Bronchial epithelial cell (primary cell): ENCODE data around the gene DGAT2L6. TPM values are rescaled to one million over a fixed set of nuclear protein-coding genes. Genes with fewer than 3 reads are reported as not detected.

Source experiments
- DNase-seq: peaks from one replicate; pipeline ENCODE4 v3.0.0-alpha.2; 2010; ENCODE audit warnings: low read depth
- FAIRE-seq: peaks from 2 replicates; lab custom pipeline; 2011; peaks lifted over from hg19 to GRCh38; lab: Jason Lieb, UNC
- H3K27me3 ChIP-seq: 2 replicates; pipeline ENCODE4 v1.5.1; 2011; ENCODE audit warnings: low read length; ENCODE audit not compliant: control insufficient read depth, insufficient read depth
- H3K36me3 ChIP-seq: 2 replicates; pipeline ENCODE4 v1.5.1; 2011; ENCODE audit warnings: low read length; ENCODE audit not compliant: control insufficient read depth, insufficient read depth
- H3K4me3 ChIP-seq: 2 replicates; pipeline ENCODE4 v1.5.1; 2011; ENCODE audit warnings: mild to moderate bottlenecking, low read depth, low read length, control low read depth
- total RNA-seq: library from RNA; depleted of rRNA; stranded (reverse); fragments of >200 nt; gene quantifications from 2 replicates; pipeline ENCODE4 v1.2.1, GENCODE V29; 2014
- TF ChIP-seq, protein P1 (sequence below): IDR thresholded peaks from 2 replicates; pipeline ENCODE4 v1.5.1; 2011; ENCODE audit warnings: mild to moderate bottlenecking, moderate library complexity, low read length, control low read depth, inconsistent platforms; ENCODE audit not compliant: insufficient read depth, severe bottlenecking

DGAT2L6 gene, protein sequence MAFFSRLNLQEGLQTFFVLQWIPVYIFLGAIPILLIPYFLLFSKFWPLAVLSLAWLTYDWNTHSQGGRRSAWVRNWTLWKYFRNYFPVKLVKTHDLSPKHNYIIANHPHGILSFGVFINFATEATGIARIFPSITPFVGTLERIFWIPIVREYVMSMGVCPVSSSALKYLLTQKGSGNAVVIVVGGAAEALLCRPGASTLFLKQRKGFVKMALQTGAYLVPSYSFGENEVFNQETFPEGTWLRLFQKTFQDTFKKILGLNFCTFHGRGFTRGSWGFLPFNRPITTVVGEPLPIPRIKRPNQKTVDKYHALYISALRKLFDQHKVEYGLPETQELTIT
- not detected in 2 replicates for total RNA-seq

DNA sequence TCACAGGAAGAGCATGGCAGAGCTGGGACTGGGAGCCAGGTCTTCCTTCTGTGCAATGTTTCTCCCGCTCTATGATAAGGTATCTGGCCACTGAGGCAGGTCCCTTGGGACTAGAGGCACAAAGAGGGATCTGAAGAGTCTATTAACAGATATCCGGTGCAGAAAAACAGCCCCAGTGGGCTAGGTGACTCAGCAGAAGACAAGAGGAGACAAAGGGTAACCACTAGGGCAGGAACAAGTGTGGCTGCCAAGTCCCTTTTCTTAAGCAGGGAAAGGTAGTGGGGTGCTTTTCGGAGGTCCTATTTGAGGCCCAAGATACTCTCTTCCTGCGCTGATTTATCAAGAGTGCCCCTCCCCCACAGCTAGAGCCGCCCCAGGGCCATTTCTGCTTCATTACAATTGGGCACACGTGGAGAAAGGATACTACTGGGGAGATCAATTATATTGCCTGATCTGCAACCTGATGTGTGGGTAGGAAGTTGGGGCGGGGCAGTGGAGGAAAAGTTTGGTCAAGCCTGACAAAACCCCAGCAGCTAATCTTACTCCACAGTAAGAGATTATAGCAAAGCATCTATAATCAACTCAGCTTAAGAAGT lies at the start of gene DGAT2L6:
DGAT2L6 (plus strand) TSS at position 546 of the 596 bp plus-strand sequence. CDS start 100 bp downstream, outside the sequence.
- no peak for FAIRE-seq
- H3K4me3 ChIP-seq: no peak within 1 kb of the TSS
- H3K27me3 ChIP-seq: no peaks in the 10 kb centered on the region
- H3K36me3 ChIP-seq: no peaks in the 10 kb centered on the region
- no peak for DNase-seq
- TF ChIP-seq, protein P1, sequence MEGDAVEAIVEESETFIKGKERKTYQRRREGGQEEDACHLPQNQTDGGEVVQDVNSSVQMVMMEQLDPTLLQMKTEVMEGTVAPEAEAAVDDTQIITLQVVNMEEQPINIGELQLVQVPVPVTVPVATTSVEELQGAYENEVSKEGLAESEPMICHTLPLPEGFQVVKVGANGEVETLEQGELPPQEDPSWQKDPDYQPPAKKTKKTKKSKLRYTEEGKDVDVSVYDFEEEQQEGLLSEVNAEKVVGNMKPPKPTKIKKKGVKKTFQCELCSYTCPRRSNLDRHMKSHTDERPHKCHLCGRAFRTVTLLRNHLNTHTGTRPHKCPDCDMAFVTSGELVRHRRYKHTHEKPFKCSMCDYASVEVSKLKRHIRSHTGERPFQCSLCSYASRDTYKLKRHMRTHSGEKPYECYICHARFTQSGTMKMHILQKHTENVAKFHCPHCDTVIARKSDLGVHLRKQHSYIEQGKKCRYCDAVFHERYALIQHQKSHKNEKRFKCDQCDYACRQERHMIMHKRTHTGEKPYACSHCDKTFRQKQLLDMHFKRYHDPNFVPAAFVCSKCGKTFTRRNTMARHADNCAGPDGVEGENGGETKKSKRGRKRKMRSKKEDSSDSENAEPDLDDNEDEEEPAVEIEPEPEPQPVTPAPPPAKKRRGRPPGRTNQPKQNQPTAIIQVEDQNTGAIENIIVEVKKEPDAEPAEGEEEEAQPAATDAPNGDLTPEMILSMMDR: no peak

DNA sequence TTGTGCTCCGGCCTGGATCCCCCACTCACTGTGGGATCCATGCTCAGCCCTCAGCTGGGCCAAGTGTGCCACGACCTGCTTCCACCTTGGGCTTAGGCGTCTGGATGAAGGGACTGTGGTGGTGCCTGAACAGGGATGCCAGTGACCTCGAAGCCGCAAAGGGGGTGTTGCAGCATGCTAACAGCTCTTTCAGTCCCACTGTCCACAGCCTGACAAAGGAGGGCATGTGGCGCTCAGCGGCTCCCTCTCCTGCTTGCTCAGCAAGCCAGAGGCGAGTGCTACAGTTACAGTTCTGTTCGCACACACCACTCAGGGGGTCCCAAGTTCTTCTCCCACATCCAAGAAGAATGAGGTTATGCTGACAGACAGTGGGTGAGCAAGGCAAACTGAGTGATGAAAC lies 49.2 kb upstream of the DGAT2L6 start:
- Histone ChIP-seq H3K36me3 (no peaks in the 10 kb centered on the region), H3K27me3 (no peaks in the 10 kb centered on the region), H3K4me3 (no peak overlapping the region)
- FAIRE-seq: no peak
- TF ChIP-seq, protein P1: no peak
- DNase-seq: no peak

DNA sequence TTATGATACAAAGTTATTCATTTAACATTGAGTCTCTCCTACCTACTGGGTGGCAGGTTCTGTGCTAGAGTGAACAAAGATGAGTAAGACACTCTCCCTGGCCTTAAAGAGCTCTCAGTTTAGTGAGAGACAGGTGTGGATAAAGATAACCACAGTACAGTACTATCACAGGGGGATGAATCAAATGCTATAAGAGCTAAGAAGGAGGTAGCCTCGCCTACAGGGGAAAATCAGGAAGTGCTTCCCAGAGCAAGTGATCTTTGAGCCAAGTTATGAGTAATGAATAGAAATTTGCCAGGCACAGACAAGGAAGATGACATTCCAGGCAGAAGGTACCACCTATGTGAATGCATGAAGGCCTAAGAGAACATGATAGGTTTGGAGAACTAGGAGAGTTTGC lies 47.5 kb upstream of the DGAT2L6 start:
- TF ChIP-seq, protein P1: peak; percentile 7
- no peak for FAIRE-seq
- Histone ChIP-seq H3K27me3 (no peaks in the 10 kb centered on the region), H3K36me3 (no peaks in the 10 kb centered on the region), H3K4me3 (no peak overlapping the region)
- peak; percentile 56 for DNase-seq

DNA sequence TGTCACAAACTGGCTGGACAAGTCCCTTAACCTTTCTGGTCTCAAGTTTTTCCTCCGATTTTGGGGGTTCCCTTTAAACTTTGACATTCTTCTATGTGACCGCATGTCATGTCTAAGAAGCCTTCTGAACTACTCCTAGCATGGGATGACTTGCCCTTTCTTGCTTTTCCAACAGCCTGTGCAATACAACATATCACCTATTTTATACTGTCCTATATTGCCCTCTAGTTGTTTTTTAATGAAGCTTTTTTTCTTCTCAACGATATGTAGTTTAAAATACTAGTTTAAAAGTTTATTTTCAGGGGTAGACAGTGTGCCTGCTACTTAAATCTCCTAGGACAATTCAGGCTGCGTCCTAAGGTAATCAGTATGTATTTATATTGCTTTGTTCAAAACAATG lies 45.1 kb upstream of the DGAT2L6 start:
- Histone ChIP-seq H3K4me3 (no peak overlapping the region), H3K36me3 (peaks cover 5% of the 10 kb centered on the region), H3K27me3 (no peaks in the 10 kb centered on the region)
- TF ChIP-seq, protein P1: no peak
- peak; percentile 23 for DNase-seq
- no peak for FAIRE-seq

DNA sequence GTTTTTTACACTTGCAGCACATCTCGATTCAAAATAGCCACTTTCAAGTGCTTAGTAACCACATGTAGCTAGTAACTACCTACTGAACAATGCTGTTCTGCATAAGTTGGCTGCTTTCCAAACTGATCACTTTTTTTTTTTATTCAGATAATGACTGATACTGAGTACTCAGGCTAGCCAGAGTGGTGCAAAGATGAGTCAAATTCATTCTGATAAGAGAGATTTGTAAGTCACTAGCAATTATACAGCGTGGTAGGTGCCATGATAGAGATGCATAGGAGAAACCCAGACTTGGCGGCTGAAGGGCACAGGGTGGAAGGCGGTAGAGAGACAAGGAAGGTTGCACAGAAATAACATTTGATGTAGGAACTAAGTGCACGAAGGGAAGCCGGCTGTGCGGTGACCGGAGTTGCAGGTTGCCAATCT lies 44.4 kb upstream of the DGAT2L6 start:
- no peak for FAIRE-seq
- DNase-seq: peak; percentile 27
- Histone ChIP-seq H3K36me3 (peaks cover 5% of the 10 kb centered on the region), H3K27me3 (no peaks in the 10 kb centered on the region), H3K4me3 (peak overlapping the region; percentile 68)
- TF ChIP-seq, protein P1: no peak
